ENCODE measurements around the gene MAGI2.
A peak's percentile ranks its signal among the peaks of the same experiment; 100 is the strongest.

MAGI2 gene

DNA sequence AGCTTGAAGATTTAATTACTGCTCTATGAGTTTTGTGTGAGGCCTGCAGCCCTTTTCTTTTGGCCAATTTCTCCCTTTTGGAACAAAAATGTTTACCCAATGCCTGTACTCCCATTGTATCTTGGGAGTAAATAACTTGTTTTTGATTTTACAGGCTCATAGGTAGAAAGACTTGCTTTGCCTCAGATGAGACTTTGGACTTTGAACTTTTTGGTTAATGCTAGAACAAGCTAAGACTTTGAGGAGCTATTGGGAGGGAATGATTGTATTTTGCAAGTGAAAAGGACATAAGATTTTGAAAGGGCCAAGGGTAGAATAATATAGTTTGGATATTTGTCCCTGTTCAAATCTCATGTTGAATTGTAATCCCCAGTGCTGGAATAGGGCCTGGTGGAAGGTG lies 152.0 kb downstream of the MAGI2 start:
- no peak for DNase-seq (ENCODE audit: low spot score)

DNA sequence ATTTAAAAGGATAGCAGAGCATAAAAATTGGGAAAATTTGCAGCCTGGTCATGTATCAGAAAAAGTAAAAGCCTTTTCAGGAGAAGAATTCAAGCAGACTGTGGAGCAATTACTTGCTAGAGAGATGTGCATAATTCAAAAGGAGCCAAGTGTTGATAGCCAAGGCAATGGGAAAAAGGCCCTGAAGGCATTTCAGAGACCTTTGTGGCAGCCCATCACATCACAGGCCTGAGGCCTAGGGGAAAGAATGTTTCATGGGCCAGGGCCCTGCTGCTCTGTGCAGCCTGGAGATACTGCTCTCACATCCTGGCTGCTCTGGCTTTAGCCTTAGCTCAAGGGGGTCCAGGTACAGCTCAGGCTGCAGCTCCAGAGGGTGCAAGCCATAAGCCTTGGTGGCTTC lies 152.9 kb downstream of the MAGI2 start:
- DNase-seq (ENCODE audit: low spot score): no peak

- peak; percentile 60 for DNase-seq (ENCODE audit: low spot score)
Measured at GRCh38 chr7:79298145-79298760, 155.2 kb downstream of the MAGI2 start.

GRCh38 chr7:79296553-79297320 lies 156.7 kb downstream of the MAGI2 start:
- DNase-seq (ENCODE audit: low spot score): no peak

DNA sequence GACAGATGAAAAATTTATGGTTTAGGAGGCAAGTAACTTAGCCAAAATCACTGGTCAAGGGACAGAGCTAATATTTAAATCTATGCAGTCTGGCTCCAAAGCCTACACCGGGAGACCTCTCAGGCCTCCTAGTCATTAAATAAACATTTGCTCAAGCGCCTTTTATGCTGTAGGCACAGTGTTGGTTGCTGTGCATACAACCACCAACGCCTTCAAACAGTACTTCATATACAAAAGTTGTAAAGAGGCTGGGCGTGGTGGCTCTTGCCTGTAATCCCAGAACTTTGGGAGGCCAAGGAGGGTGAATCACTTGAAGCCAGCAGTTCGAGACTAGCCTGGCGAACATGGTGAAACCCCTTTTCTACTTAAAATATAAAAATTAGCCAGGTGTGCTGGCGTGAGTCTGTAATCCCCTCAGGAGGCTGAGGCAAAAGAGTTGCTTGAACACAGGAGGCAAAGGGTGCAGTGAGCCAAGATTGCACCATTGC lies 159.8 kb downstream of the MAGI2 start:
- no peak for DNase-seq (ENCODE audit: low spot score)

DNA sequence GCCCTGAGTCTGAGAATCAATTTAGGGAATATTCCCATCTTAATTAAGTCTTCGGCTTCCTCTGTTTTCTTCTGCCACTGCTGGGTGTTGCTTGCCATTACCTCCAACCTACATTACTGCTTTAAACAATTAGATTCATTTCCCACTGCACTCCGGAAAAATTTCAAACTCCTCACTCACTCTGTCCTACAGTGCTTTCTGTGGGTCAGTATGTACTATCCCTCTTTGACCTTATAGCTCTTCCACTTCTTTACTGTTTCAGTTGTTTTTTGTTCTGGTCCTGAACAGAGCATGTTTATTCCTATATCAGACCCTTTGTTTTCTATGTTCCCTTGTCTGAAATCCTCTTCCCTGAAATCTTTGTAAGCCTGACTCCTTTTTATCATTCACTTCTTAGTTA lies 160.6 kb downstream of the MAGI2 start:
- no peak for DNase-seq (ENCODE audit: low spot score)

- no peak for DNase-seq (ENCODE audit: low spot score)
Measured at GRCh38 chr7:79291498-79291865, 162.0 kb downstream of the MAGI2 start.

- no peak for DNase-seq (ENCODE audit: low spot score)
Measured at GRCh38 chr7:79290841-79291497, 162.5 kb downstream of the MAGI2 start.

GRCh38 chr7:79290398-79290797 lies 163.1 kb downstream of the MAGI2 start:
- DNase-seq (ENCODE audit: low spot score): no peak

DNA sequence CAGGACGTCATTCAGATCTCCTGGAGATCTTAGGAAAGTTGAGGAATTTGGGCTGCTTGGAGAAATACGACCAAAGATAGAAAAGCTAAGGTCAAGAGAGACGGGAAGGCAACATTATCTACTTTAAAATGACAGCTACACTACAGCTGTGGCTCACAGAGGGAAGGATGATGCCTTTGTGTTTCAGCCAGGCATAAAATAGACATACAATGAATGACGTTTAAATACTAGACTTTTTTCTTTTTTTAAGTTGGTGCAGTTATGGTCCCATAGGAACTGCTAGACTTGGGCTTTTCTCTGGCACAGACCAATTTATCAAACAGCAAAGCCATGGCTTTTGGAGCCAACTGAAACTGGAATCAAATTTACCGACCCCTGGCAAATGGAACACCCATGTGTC lies 164.8 kb downstream of the MAGI2 start:
- DNase-seq (ENCODE audit: low spot score): no peak

DNA sequence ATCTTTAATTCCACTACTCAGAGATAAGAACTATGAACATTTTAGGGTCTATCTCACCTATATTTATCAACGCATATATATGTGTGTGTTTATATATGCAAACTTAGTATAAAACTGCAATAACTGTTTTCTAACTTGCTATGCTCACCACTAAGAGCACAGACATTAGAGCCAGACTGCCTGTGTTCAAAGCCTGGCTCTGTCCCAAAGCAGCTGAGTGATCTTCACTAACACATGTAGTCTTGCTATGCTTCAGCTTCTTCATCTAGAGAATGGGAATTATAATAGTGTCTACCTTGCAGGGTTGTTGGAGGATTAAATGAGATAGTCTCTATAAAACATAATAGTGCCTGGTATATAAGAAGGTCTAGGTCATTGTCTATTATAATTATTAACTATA lies 165.5 kb downstream of the MAGI2 start:
- no peak for DNase-seq (ENCODE audit: low spot score)

GRCh38 chr7:79286181-79286580 lies 167.3 kb downstream of the MAGI2 start:
- DNase-seq (ENCODE audit: low spot score): no peak

GRCh38 chr7:79285756-79286155 lies 167.7 kb downstream of the MAGI2 start:
- DNase-seq (ENCODE audit: low spot score): no peak

DNA sequence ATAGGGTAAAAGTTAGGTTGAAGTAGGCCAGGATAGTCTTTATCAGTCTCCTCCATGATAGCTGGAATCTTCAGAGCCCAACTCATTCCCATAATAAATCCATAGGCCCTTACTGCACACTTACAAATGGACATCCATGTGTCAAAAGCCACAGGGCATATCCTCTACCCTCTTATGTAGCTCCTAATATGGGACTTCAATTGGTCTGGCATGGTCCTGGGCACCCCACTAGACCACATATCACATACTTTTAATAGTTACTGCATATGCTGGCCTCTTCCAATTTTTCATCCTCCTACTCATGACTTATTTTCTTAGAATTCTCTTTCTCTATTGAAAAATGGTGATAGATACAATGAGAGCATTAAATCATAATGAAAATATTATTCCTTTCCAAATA lies 169.3 kb downstream of the MAGI2 start:
- DNase-seq (ENCODE audit: low spot score): peak; percentile 24

DNA sequence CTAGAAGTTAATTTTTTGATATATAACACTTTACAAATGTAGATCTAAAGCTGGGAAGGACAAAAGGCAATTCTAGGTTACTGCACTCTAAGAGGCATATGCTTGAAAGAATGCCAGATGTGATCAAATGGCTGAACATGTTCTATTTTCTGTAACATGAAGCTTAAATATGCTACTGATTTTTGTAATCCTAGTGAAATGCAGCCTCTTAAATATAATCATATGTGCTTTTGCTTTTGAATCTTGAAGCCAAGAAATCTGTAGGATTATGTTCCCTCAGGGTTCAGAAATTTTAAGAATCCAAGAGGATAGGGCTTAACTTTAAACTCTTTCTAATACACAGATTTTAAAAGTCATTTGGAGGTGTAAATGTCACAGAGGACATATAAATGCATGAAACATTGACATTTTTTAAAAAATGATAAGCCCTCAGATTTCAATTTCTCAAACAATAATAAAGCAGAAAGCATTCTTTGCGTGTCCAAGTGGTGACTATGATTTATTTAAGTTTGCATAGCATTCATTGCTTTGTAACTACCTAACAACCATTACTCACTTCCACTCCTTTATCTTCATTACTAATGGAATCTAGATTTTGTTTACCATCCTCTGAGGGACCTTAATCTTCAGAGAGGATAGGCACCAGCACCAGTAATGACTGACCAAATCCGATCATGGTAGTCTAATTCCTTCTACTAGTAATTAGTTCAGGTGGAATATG lies 170.4 kb downstream of the MAGI2 start:
- peak; percentile 26 for DNase-seq (ENCODE audit: low spot score)

DNA sequence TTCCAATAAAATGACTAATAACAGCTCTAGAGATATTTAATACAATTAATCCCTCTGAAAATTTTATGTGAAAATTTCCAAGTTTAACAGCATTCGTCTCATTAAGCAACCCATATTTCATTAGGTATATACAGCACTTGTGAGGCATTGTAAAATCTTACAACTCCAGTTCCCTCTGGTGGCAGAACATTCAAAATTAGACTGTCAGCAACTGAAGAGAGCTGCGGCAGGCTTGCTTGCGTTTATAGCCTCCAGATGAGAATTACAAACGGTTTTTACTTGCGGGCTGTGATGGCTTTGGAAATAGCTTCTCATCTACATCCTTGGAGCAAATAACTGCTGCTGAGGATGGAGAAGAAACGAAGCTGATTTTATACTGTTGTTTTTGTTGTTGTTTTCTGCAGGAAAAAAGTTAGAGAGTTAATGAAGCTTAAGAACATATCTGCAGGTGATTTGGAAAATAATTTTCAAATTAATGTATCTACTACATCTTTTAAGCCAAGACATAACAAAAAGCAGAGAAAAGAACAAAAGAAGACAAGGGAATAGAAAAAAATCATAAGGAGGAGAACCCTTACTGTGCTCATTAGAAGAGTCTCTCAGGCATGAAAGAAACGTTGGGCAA lies 171.3 kb downstream of the MAGI2 start:
- DNase-seq (ENCODE audit: low spot score): peak; percentile 49

DNA sequence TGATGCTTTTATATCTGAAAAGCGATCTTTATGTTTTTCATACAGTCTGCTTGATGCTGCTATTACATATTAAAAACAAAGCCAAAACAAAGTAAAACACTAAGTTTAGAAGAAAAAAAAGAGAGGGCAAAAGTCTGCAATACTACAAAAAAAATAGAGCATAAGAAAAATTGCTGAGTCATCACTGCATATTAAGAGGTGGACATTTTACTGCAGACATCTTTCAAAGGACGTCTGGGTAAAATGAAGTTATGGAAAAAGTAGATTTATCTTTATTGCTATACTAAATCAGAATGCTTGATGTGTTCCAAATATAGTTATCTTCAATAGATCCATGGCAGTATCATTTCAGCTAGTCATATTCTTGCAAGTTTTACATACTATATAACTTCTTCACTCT lies 172.0 kb downstream of the MAGI2 start:
- no peak for DNase-seq (ENCODE audit: low spot score)

GRCh38 chr7:79272938-79273337 lies 180.5 kb downstream of the MAGI2 start:
- no peak for DNase-seq (ENCODE audit: low spot score)

- DNase-seq (ENCODE audit: low spot score): peak; percentile 48
Measured at GRCh38 chr7:79272066-79272669, 181.3 kb downstream of the MAGI2 start.

DNA sequence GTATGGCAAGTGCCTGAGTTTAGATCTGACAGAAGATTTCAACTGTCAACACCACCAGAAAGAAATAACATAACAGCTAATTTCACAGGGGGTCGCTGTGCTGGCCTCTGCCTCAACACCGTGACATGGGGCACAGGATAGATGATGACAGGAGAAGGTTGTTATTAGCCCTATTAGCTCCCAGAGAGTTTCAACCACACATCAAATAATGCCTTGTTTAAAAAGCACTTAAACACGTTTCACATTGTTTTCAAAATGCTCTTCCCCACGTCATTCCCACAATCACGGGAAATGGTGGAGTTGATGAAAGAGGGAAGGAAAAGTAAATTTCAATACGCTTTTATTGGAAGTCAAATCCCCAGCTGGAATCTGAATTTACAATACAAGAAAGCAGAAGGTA lies 184.7 kb downstream of the MAGI2 start:
- no peak for DNase-seq (ENCODE audit: low spot score)

DNA sequence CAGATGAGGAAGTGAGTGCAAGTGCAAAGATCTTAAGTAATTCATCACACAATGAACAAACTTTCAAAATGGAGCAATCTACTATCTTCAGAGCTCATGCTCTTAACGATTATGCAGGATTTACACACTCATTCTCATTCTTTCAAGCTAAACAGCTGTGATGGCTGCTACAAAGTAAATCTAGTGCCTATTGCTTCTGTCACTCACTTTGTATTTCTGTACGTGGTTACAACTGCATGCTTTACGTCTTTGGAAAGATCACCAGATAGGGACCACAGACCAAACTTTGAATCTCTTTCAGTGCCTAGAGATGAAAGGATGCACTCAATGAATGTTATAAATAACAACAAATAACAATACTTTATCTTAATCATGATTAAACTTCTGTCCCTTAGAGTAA lies 194.6 kb downstream of the MAGI2 start:
- DNase-seq (ENCODE audit: low spot score): no peak

GRCh38 chr7:79257959-79258358 lies 195.5 kb downstream of the MAGI2 start:
- DNase-seq (ENCODE audit: low spot score): no peak
